KMS-11 (cell line): ENCODE measurements around the gene KCNQ1.

Experiments
- H2AFZ ChIP-seq: fragments of 200-600 bp; sonication (generic); 2 replicates; pipeline ENCODE4 v1.6.1; 2016; ENCODE audit warnings: antibody characterized with exemption, mixed run types, low read depth
- H3K27ac ChIP-seq: fragments of 200-600 bp; sonication (generic); 2 replicates; pipeline ENCODE4 v1.6.1; 2016; ENCODE audit warnings: mild to moderate bottlenecking, mixed run types
- H3K27me3 ChIP-seq: fragments of 200-600 bp; sonication (generic); 2 replicates; pipeline ENCODE4 v1.6.1; 2017; ENCODE audit warnings: mild to moderate bottlenecking, low read depth, mixed run types, moderate library complexity; ENCODE audit not compliant: insufficient read depth
- H3K36me3 ChIP-seq: fragments of 200-600 bp; sonication (generic); 2 replicates; pipeline ENCODE4 v1.6.1; 2017; ENCODE audit warnings: mild to moderate bottlenecking, mixed run types; ENCODE audit not compliant: insufficient read depth
- H3K4me1 ChIP-seq: fragments of 200-600 bp; sonication (generic); 2 replicates; pipeline ENCODE4 v1.6.1; 2016; ENCODE audit warnings: mild to moderate bottlenecking, low read depth, mixed run types; ENCODE audit not compliant: poor library complexity, severe bottlenecking
- H3K4me2 ChIP-seq: fragments of 200-600 bp; sonication (generic); 2 replicates; pipeline ENCODE4 v1.7.0; 2016; ENCODE audit warnings: mild to moderate bottlenecking, mixed run types
- H3K4me3 ChIP-seq: fragments of 200-600 bp; sonication (generic); IDR thresholded peaks from 2 replicates; pipeline ENCODE4 v1.6.1; 2017; ENCODE audit warnings: low read depth, low read length, mixed read lengths; ENCODE audit not compliant: insufficient read depth
- H3K79me2 ChIP-seq: fragments of 200-600 bp; sonication (generic); 2 replicates; pipeline ENCODE4 v1.6.1; 2016; ENCODE audit warnings: low read depth, mixed run types; ENCODE audit not compliant: insufficient read depth
- H3K9ac ChIP-seq: fragments of 200-600 bp; sonication (generic); 2 replicates; pipeline ENCODE4 v1.6.1; 2016; ENCODE audit warnings: mild to moderate bottlenecking, mixed run types
- H4K20me1 ChIP-seq: fragments of 200-600 bp; sonication (generic); 2 replicates; pipeline ENCODE4 v1.6.1; 2016; ENCODE audit warnings: mild to moderate bottlenecking, mixed run types; ENCODE audit not compliant: insufficient read depth
- CTCF ChIP-seq: fragments of 200-600 bp; sonication (generic); conservative IDR thresholded peaks from 2 replicates; pipeline ENCODE4 v1.6.1; 2017; ENCODE audit warnings: low read depth, mild to moderate bottlenecking, antibody characterized with exemption, low read length, moderate library complexity, mixed read lengths

Gene KCNQ1

DNA sequence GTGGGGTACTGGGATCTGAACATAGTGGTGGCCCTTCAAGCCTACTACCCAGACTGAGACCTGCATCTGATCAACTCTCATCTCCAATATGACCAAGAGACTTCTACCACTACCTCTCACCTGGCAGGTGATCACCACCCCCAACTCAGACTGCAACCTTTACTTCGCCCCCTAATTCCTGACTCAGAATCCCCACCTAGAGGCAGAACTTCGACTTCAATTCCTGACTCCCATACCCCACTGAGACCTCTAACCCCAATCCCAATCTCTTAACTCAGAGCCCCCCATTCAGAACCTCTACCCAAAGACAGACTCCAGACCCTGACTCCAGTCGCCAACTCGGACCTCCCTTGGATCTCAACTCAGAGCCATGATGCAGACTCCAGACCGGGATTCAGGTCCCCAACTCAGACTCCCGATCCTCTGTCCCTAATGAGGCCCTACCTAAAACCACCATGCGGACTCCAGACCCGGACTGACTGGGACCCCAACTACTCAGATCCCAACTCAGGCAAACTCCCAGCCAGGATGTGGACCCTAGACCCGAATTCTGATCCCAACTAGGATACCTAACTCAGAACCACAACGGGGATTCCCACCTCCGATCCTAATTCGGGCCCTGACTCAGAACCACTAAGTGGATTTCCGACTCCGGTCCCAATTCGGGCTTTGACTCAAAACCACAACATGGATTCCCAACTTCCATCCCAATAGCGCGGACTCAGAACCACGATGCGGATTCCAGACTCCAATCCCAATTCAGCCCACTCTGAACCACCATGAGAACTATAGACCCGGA is 253.8 kb downstream of the KCNQ1 start:
- no peak overlapping the region for H3K4me3 ChIP-seq
- no peaks in the 10 kb centered on the region for H3K36me3 ChIP-seq
- H3K9ac ChIP-seq, result peak overlapping the region; percentile 92
- no peak overlapping the region for H2AFZ ChIP-seq
- no peaks in the 10 kb centered on the region for H3K27me3 ChIP-seq
- peak overlapping the region; percentile 85 for H3K4me2 ChIP-seq
- no peak for TF ChIP-seq CTCF
- H3K79me2 ChIP-seq, result peaks cover 61% of the 10 kb centered on the region
- H3K27ac ChIP-seq, result no peak overlapping the region; the same call in 1 of the 2 replicates
- H3K4me1 ChIP-seq, result peaks cover 52% of the 10 kb centered on the region
- peaks cover 22% of the 10 kb centered on the region for H4K20me1 ChIP-seq

GRCh38 chr11:2699185-2699530 is 254.3 kb downstream of the KCNQ1 start:
- H4K20me1 ChIP-seq, result peaks cover 22% of the 10 kb centered on the region
- no peak overlapping the region for H2AFZ ChIP-seq
- no peaks in the 10 kb centered on the region for H3K36me3 ChIP-seq
- H3K27me3 ChIP-seq, result no peaks in the 10 kb centered on the region
- peak overlapping the region; percentile 92 for H3K9ac ChIP-seq
- peak overlapping the region; percentile 85 for H3K4me2 ChIP-seq
- H3K27ac ChIP-seq, result no peak overlapping the region; the same call in 1 of the 2 replicates
- no peak overlapping the region for H3K4me3 ChIP-seq
- H3K4me1 ChIP-seq, result peaks cover 48% of the 10 kb centered on the region
- peaks cover 55% of the 10 kb centered on the region for H3K79me2 ChIP-seq
- TF ChIP-seq CTCF, result no peak

DNA sequence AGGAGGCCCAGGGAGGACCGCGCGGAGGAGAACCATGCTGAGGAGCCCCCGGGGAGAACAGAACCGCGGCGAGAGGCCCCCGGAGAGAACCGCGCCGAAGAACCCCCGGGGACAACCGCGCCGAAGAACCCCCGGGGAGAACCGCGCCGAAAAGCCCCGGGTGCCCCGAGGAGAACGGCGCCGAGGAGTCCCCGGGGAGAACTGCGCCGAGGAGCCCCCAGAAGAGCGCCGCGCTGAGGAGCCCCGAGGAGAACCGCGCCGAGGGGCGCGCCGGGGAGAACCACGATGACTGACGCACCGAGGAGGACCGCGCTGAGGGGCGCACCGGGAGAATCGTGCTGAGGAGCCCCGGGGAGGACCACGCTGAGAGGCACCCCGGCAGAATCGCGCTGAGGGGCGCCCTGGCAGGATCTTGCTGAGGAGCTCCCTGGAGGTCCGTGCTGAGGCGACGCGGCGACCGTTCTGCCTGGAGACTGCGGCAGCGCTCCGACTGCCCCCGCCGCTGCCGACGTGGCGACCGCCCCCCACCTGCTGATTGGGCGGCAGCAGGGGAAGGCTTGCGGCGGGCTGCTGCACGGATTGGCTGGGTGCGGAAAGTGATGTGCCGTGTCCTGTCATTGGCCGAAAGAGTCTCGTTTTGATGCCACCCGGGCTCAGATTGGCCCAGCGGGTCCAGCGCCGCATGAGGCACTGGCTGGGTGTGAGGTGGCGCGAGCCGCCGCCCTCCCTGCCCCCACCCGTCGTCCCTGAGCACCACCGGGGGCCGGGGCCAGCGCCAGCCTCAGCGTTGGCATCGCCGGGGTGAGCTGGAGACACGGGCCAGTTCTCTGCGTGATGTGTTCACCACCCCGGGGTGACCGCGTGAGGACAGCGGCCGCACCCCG is 255.0 kb downstream of the KCNQ1 start, which contains the start of gene KCNQ1OT1:
Gene KCNQ1OT1 (minus strand): TSS at position 464 of the 884 bp plus-strand sequence.
- TF ChIP-seq CTCF, result no peak

GRCh38 chr11:2700415-2701211 is 255.8 kb downstream of the KCNQ1 start:
- no peak overlapping the region for H3K4me3 ChIP-seq
- no peak for TF ChIP-seq CTCF
- no peaks in the 10 kb centered on the region for H3K27me3 ChIP-seq
- H3K9ac ChIP-seq, result peak overlapping the region; percentile 92
- H2AFZ ChIP-seq, result peak overlapping the region; percentile 35
- peak overlapping the region; percentile 62 for H3K4me2 ChIP-seq
- H3K27ac ChIP-seq, result peak overlapping the region; percentile 92
- peaks cover 18% of the 10 kb centered on the region for H4K20me1 ChIP-seq
- no peaks in the 10 kb centered on the region for H3K36me3 ChIP-seq
- H3K4me1 ChIP-seq, result peaks cover 33% of the 10 kb centered on the region
- peaks cover 41% of the 10 kb centered on the region for H3K79me2 ChIP-seq

More for the DNA sequence above, 255.0 kb downstream of the KCNQ1 start, which contains the start of gene KCNQ1OT1:
- Histone ChIP-seq H4K20me1 (peaks cover 18% of the 10 kb centered on the region), H3K4me2 (peak within 1 kb of the TSS; percentile 85), H3K9ac (peak within 1 kb of the TSS; percentile 92), H2AFZ (peak within 1 kb of the TSS; percentile 35), H3K79me2 (peaks cover 49% of the 10 kb centered on the region), H3K27me3 (no peaks in the 10 kb centered on the region), H3K4me3 (no peak within 1 kb of the TSS), H3K36me3 (no peaks in the 10 kb centered on the region), H3K27ac (peak within 1 kb of the TSS; percentile 92), H3K4me1 (peaks cover 42% of the 10 kb centered on the region)
